ENCODE measurements around the gene TMEM63A.

- TF ChIP-seq POLR2A (IDR thresholded peaks at IDR 0.05) (no peak), EP300 (IDR thresholded peaks at IDR 0.05) (peak; percentile 74), CTCF (IDR thresholded peaks at IDR 0.05) (peak in 1 of 7 experiments; percentile 6)
Observed at GRCh38 chr1:225817611-225818061, 64.5 kb downstream of the TMEM63A start.
